RWPE1 (cell line): Measurements from ENCODE around the gene STK17A.
A peak's percentile ranks its signal among the peaks of the same experiment; 100 is the strongest.

Experiments used
- CTCF ChIA-PET: fragments of 350-600 bp; sonication (Branson Sonifier 250); formaldehyde crosslinking; extraction: SDS; loops from one replicate; lab custom pipeline; 2021; lab: Yijun Ruan, JAX
- POLR2A ChIA-PET: fragments of 400-600 bp; formaldehyde crosslinking; extraction: SDS; loops from one replicate; lab custom pipeline; 2020; ENCODE audit warnings: antibody characterized with exemption; ENCODE audit not compliant: low non-redundant PET; lab: Yijun Ruan, JAX
- DNase-seq: peaks from one replicate; pipeline ENCODE4 v3.0.0; 2012; ENCODE audit warnings: low spot score
- H3K27ac ChIP-seq: fragments of 450-650 bp; 2 replicates; pipeline ENCODE4 v1.5.1; 2017
- CTCF ChIP-seq: fragments of 450-650 bp; conservative IDR thresholded peaks from 2 replicates; pipeline ENCODE4 v1.5.1; 2017; ENCODE audit warnings: low read depth, mild to moderate bottlenecking

The STK17A gene

GRCh38 chr7:43634384-43634783 is 51.5 kb downstream of the STK17A start:
- ChIA-PET POLR2A (no interaction called here), CTCF (interaction anchor here (0.6 kb wide), 1 partner anchor 66 kb away, joined by 5 read pairs; no protein-coding TSS in a partner anchor)
- H3K27ac ChIP-seq, result peak overlapping the region; percentile 71
- TF ChIP-seq CTCF, result no peak
- no peak for DNase-seq

DNA sequence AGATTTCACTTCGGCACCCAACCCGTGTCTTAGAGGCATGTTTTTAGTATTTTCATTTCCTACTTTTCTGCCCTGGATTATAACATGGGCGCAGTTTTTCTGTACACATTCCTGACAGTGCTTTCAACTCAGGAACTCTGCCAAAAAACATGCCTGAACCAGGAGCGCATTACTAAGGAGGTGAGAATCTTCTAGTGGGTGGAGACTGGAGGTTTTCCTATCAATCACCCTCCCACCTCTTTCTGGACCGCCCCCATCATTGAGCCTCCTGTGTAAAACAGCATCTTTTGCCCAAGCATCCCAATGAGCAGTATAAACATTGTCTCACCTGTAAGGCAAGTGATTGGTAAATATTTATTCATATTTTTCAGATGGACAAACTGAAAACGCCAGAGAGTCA is 53.2 kb downstream of the STK17A start:
- POLR2A ChIA-PET, result no interaction called here
- CTCF ChIA-PET, result no interaction called here
- no peak for TF ChIP-seq CTCF
- peak; percentile 89 for DNase-seq
- H3K27ac ChIP-seq, result peak overlapping the region; percentile 91

GRCh38 chr7:43637114-43637806 is 54.4 kb downstream of the STK17A start:
- no peak for TF ChIP-seq CTCF
- H3K27ac ChIP-seq, result peak overlapping the region; percentile 91
- ChIA-PET CTCF (interaction anchor here (1.0 kb wide), 1 partner anchor 54 kb away, joined by 7 read pairs; the partner anchor contains the start of gene STK17A), POLR2A (interaction anchor here (1.0 kb wide), 1 partner anchor 55 kb away, joined by 7 read pairs; no protein-coding TSS in a partner anchor)
- peak; percentile 75 for DNase-seq

DNA sequence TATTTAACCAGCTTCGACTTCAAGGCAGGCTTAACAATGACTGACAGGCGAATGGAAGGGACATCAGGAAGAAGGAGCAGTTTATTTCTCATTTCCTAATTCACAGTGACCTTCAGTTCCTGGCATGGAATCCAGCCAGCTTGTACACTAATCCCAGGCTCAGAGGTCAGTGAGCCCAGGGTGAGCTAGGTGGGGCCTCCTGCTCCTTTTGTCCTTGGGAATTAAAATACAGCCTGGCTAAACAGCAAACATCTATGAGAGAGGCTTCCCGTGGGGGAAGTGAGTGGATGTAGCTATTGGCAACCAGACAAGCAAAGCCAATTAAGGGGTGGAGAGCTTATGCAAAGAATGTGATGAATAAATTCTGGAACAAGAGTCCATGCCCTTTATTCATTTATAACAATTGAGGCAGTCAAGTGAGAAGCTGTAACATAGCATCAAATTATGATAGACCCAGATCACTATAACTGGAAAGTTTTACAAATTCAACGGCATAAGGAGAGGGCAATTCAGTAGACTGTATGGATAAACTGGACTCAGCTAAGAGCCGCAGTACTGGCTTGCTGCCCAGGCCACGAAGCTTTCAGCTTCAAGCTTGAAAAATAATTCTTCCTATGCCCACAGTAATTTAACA is 57.1 kb downstream of the STK17A start:
- DNase-seq, result peak; percentile 70
- peak overlapping the region; percentile 82 for H3K27ac ChIP-seq
- TF ChIP-seq CTCF, result no peak
- CTCF ChIA-PET, result interaction anchor here (0.6 to 0.9 kb wide), 3 partner anchors 43 to 60 kb away, joined by 3 to 4 read pairs (median 3); partner anchors contain the start of gene STK17A
- POLR2A ChIA-PET, result no interaction called here

DNA sequence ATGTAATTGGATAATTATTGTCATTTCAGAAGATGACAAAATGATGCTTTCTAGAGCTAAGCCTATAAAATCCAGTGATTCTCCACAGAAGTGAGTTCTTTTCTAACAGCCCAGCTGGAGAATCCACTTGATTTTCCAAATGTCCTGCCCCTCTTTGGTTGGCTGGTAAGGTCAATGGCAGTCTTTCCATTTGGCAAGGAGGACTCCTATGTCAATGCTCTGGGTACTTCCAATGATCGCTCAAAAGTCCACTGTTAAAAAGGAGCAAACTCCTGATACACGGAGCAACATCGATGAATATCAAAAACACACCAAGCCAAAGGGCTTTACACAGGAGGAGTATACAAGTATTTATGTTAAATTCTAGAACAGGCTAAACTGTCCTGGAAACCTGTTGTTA is 57.8 kb downstream of the STK17A start:
- H3K27ac ChIP-seq, result peak overlapping the region; percentile 82
- POLR2A ChIA-PET, result no interaction called here
- CTCF ChIA-PET, result interaction anchor here (0.9 kb wide), 1 partner anchor 60 kb away, joined by 3 read pairs; no protein-coding TSS in a partner anchor

More for the DNA sequence above, 57.8 kb downstream of the STK17A start:
- no peak for DNase-seq
- TF ChIP-seq CTCF, result no peak
